Activated B cell treated with CpG ODN at 0.5 μM for 24 hours (primary cell): Measurements from ENCODE around the gene RBMS1. TPM values are rescaled to one million over a fixed set of nuclear protein-coding genes. Genes with fewer than 3 reads are reported as not detected.

ENCODE experiments used
- ATAC-seq: fragments of 200-7000 bp; cut with Tn5 transposase; one replicate; pipeline ENCODE4 v1.10.0; 2021; ENCODE audit warnings: low read depth, mild to moderate bottlenecking, moderate library complexity
- CTCF ChIA-PET: fragments of 350-600 bp; sonication (Branson Sonifier 250); formaldehyde crosslinking; loops from one replicate; lab custom pipeline; 2021; ENCODE audit warnings: antibody characterized with exemption; lab: Charles Lee
- POLR2A ChIA-PET: fragments of 350-600 bp; sonication (Branson Sonifier 250); formaldehyde crosslinking; loops from one replicate; lab custom pipeline; 2021; ENCODE audit warnings: antibody characterized with exemption; lab: Charles Lee
- DNase-seq: peaks from one replicate; pipeline ENCODE4 v3.0.0; 2022
- H3K27ac Mint-ChIP-seq: one replicate; pipeline ENCODE4 v1.8.0; 2020; ENCODE audit warnings: mixed read lengths
- H3K27me3 Mint-ChIP-seq: one replicate; pipeline ENCODE4 v1.8.0; 2021; ENCODE audit warnings: mixed read lengths
- H3K36me3 Mint-ChIP-seq: one replicate; pipeline ENCODE4 v1.8.0; 2021; ENCODE audit warnings: low read depth, mixed read lengths
- H3K4me1 Mint-ChIP-seq: one replicate; pipeline ENCODE4 v1.8.0; 2021; ENCODE audit warnings: mixed read lengths
- H3K4me3 Mint-ChIP-seq: one replicate; pipeline ENCODE4 v1.8.0; 2020; ENCODE audit warnings: mild to moderate bottlenecking, mixed read lengths
- H3K9me3 Mint-ChIP-seq: one replicate; pipeline ENCODE4 v1.8.0; 2020; ENCODE audit warnings: mixed read lengths
- CTCF ChIP-seq: fragments of 200-600 bp; IDR thresholded peaks from one replicate; pipeline ENCODE4 v1.8.0; 2022; ENCODE audit warnings: antibody characterized with exemption, mild to moderate bottlenecking
- intact Hi-C: fragments of 100-400 bp; cut with micrococcal nuclease; formaldehyde crosslinking; loops from one replicate; pipeline ENCODE4 v1.15.1; 2024
- total RNA-seq: library from RNA; stranded (reverse); gene quantifications from 2 replicates; pipeline ENCODE4 v1.2.3, GENCODE V29; 2022

RBMS1 gene
- total RNA-seq, 1 donor from 2014 or later, result 30.9 TPM

DNA sequence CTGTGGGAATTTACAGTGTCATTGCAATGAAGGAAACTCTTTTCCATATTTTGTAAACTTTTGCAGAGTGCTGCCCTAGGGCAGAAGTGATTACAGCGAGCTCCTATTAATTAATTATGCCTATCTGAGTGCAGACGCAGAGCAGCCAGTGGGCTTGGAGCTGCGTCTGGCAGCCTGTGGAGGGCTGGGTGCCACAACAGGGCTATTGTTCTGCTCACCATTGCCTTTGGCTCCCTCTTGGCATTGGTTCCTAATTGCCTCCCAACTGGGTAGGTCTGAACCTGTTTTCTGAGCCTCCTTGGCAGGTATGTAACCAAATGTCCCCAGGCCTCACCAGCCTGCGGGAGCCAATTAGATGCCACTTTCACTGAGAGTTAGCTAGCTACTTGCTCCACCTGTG is 267.9 kb downstream of the RBMS1 start:
- TF ChIP-seq CTCF, result no peak
- peaks cover 14% of the 10 kb centered on the region for H3K27me3 Mint-ChIP-seq
- no peaks in the 10 kb centered on the region for H3K36me3 Mint-ChIP-seq
- H3K4me1 Mint-ChIP-seq, result peaks cover 10% of the 10 kb centered on the region
- intact Hi-C loops, result no loop called here
- ChIA-PET CTCF (no interaction called here), POLR2A (no interaction called here)
- ATAC-seq (no peak), DNase-seq (no peak)
- H3K9me3 Mint-ChIP-seq, result no peaks in the 10 kb centered on the region
- H3K27ac Mint-ChIP-seq, result no peak overlapping the region
- H3K4me3 Mint-ChIP-seq, result no peak overlapping the region

DNA sequence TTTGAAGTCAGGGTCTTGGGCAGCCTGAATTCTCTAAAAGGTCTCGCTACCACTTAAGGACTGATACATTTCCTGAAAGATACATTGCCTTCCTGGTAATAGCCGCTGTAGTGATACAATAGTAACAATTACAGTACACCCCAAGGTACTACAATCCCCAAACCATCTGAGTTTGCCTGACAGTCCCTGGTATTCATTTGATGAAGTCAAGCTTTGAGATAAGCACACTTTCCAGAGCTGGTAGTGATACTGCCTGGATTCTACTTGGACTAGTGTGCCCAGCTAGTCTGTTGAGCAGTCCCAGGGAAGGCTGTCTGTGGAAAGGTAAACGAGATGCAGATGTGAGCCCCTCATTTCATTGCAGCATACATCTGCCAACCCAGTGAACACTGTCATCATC is 269.1 kb downstream of the RBMS1 start:
- ATAC-seq (peak; percentile 9), DNase-seq (no peak)
- Mint-ChIP-seq H3K27me3 (peaks cover 12% of the 10 kb centered on the region), H3K9me3 (no peaks in the 10 kb centered on the region), H3K27ac (peak overlapping the region; percentile 38), H3K4me3 (no peak overlapping the region), H3K4me1 (peaks cover 10% of the 10 kb centered on the region), H3K36me3 (no peaks in the 10 kb centered on the region)
- ChIA-PET CTCF (no interaction called here), POLR2A (no interaction called here)
- TF ChIP-seq CTCF, result no peak
- intact Hi-C loops, result no loop called here

DNA sequence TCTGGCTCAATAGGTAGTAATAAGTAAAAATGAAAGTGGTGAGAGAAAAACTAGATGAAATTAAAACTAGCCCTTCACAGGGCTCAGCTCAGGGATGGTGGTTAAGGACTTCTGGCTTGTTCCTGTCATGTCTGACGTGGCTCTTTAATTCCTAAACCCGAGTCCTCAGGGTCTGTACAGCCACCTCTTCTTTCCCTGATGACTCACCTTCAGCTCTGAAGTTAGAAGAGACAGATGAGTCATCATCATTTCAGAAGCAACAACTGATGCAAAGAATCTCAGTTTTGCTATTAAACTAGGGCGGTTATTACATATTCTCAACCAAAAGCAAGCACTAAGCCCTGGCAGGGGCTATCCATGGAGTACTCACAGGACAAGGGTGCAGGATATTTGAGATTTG is 269.5 kb downstream of the RBMS1 start:
- Mint-ChIP-seq H3K36me3 (no peaks in the 10 kb centered on the region), H3K27me3 (peaks cover 12% of the 10 kb centered on the region), H3K4me3 (no peak overlapping the region), H3K9me3 (no peaks in the 10 kb centered on the region), H3K4me1 (peaks cover 10% of the 10 kb centered on the region), H3K27ac (peak overlapping the region; percentile 38)
- POLR2A ChIA-PET, result no interaction called here
- no peak for DNase-seq
- CTCF ChIA-PET, result no interaction called here
- peak; percentile 94 for ATAC-seq
- intact Hi-C loops, result no loop called here
- TF ChIP-seq CTCF, result no peak

DNA sequence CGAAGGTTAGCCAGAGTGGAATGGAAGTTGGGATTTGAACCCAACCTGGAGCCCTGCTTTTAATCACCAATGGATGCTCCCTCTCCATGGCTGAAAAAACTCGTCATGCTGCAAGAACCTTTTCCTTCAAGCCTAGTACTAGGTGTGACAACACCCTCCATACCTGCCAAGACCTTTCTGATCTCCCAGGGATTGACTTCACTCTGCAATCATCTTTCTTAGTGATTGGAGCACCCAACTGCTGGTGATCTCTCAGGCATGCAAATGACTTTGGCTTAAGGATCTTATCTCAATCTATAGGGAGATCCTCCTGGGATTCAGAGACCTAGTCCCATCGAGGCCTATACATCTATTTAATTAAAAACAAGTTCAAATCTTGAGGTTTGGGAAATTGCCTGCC is 270.0 kb downstream of the RBMS1 start:
- POLR2A ChIA-PET, result no interaction called here
- no peak overlapping the region for H3K4me3 Mint-ChIP-seq
- ATAC-seq, result no peak
- peaks cover 11% of the 10 kb centered on the region for H3K27me3 Mint-ChIP-seq
- no peak for TF ChIP-seq CTCF
- peaks cover 10% of the 10 kb centered on the region for H3K4me1 Mint-ChIP-seq
- CTCF ChIA-PET, result no interaction called here
- H3K36me3 Mint-ChIP-seq, result no peaks in the 10 kb centered on the region
- H3K9me3 Mint-ChIP-seq, result no peaks in the 10 kb centered on the region
- no peak for DNase-seq
- H3K27ac Mint-ChIP-seq, result no peak overlapping the region
- intact Hi-C loops, result no loop called here

DNA sequence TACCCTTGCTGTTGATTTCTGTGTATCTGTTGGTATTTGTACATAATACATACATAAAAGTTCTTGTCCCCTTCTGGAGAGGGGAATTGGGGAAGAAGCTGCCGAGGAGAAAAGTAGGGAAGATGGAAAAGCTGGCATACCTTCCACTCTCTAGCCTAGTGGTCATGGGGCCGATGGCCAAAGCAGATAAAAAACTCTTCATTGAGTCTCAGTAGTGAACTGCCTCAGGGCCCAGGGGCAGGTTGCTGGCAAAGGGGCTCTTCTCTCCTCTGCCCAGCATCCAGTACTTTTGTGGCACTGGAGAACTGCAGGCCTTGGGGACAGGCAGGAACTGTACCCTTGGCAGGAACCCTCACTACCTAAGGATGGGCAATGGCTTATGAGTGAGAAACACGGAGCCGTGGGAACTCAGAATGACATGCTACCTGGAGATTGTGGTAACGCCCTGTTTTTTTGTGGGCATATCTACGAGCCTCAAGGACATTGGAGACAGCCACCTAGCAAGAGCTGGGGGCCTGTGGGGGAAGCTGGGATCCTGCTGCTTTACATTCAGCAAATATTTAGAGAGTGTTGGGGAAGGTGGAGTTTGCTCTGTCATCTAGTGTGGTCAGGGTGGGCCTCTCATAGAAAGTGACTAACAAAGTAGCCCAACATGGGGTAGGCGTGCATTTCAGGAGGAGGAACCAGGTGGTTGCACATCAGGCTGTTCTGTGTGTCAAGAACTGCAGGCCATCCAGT is 270.9 kb downstream of the RBMS1 start:
- intact Hi-C loops, result no loop called here
- DNase-seq (no peak), ATAC-seq (no peak)
- H3K36me3 Mint-ChIP-seq, result no peaks in the 10 kb centered on the region
- ChIA-PET CTCF (no interaction called here), POLR2A (no interaction called here)
- no peaks in the 10 kb centered on the region for H3K9me3 Mint-ChIP-seq
- no peak overlapping the region for H3K4me3 Mint-ChIP-seq
- TF ChIP-seq CTCF, result no peak
- H3K27ac Mint-ChIP-seq, result no peak overlapping the region
- H3K27me3 Mint-ChIP-seq, result peaks cover 8% of the 10 kb centered on the region
- H3K4me1 Mint-ChIP-seq, result peaks cover 10% of the 10 kb centered on the region
